ENCODE data around the gene SMC4. TPM values are rescaled to one million over a fixed set of nuclear protein-coding genes. Genes with fewer than 3 reads are reported as not detected.
"Not testable (repeated sequence)": the region's sequence is repeated elsewhere in the genome, so short reads cannot be mapped to it uniquely, and the experiment has no call there.

SMC4 gene
- total and polyA plus RNA-seq, 5 donors = 10.8 to 23.1 (median 13.4) TPM

GRCh38 chr3:160447544-160447943 is 48.1 kb downstream of the SMC4 start:
- intact Hi-C loops (cut with DNase I) = no loop called here
- no peaks in the 10 kb centered on the region for H3K9me3 ChIP-seq (ENCODE audit: control insufficient read depth, low read length)
- no peak overlapping the region for H3K4me3 ChIP-seq (ENCODE audit: low read length)
- WGBS = 74% methylated on average over 3 of the region's 3 CpGs
- no peaks in the 10 kb centered on the region for H3K27me3 ChIP-seq (ENCODE audit: control insufficient read depth, insufficient read depth)
- ATAC-seq (no peak), DNase-seq (no peak)
- peaks cover 6% of the 10 kb centered on the region for H3K4me1 ChIP-seq (ENCODE audit: control insufficient read depth, insufficient read depth, low read length)
- no peak overlapping the region for H3K27ac ChIP-seq (ENCODE audit: low read length)

GRCh38 chr3:160448845-160449635 is 49.6 kb downstream of the SMC4 start:
- no peak overlapping the region for H3K27ac ChIP-seq (ENCODE audit: low read length)
- intact Hi-C loops (cut with DNase I) = no loop called here
- H3K4me1 ChIP-seq (ENCODE audit: control insufficient read depth, insufficient read depth, low read length) = peaks cover 6% of the 10 kb centered on the region
- no peaks in the 10 kb centered on the region for H3K9me3 ChIP-seq (ENCODE audit: control insufficient read depth, low read length)
- DNase-seq = peak in 2 of 3 donors; percentile 49 to 57
- peak; percentile 53 to 66 for ATAC-seq
- peak overlapping the region; percentile 29 for H3K4me3 ChIP-seq (ENCODE audit: low read length)
- H3K27me3 ChIP-seq (ENCODE audit: control insufficient read depth, insufficient read depth) = no peaks in the 10 kb centered on the region
- 4% methylated on average over 26 of the region's 26 CpGs for WGBS

GRCh38 chr3:160449636-160450598 is 50.5 kb downstream of the SMC4 start, which contains the start of gene TRIM59:
TSS of gene TRIM59 (minus strand) at chr3:160449786. CDS start at chr3:160439183, 10,603 bp downstream.
- Histone ChIP-seq H3K27ac (ENCODE audit: low read length) (no peak within 1 kb of the TSS), H3K27me3 (ENCODE audit: control insufficient read depth, insufficient read depth) (no peaks in the 10 kb centered on the region), H3K4me3 (ENCODE audit: low read length) (peak within 1 kb of the TSS; percentile 29), H3K4me1 (ENCODE audit: control insufficient read depth, insufficient read depth, low read length) (peaks cover 6% of the 10 kb centered on the region), H3K9me3 (ENCODE audit: control insufficient read depth, low read length) (no peaks in the 10 kb centered on the region)
- intact Hi-C loops (cut with DNase I) = no loop called here
- DNase-seq (peak; percentile 74 to 93 (median 90)), ATAC-seq (peak; percentile 92 to 93)
- 8% methylated on average over 71 of the region's 71 CpGs for WGBS

GRCh38 chr3:160450846-160451245 is 51.4 kb downstream of the SMC4 start:
- H3K9me3 ChIP-seq (ENCODE audit: control insufficient read depth, low read length) = no peaks in the 10 kb centered on the region
- ATAC-seq (no peak), DNase-seq (no peak)
- no peak overlapping the region for H3K27ac ChIP-seq (ENCODE audit: low read length)
- intact Hi-C loops (cut with DNase I) = no loop called here
- H3K4me3 ChIP-seq (ENCODE audit: low read length) = no peak overlapping the region
- no peaks in the 10 kb centered on the region for H3K27me3 ChIP-seq (ENCODE audit: control insufficient read depth, insufficient read depth)
- H3K4me1 ChIP-seq (ENCODE audit: control insufficient read depth, insufficient read depth, low read length) = peaks cover 6% of the 10 kb centered on the region
- WGBS = 67% methylated on average over 3 of the region's 3 CpGs

GRCh38 chr3:160451602-160452001 is 52.2 kb downstream of the SMC4 start:
- intact Hi-C loops (cut with DNase I) = no loop called here
- H3K27me3 ChIP-seq (ENCODE audit: control insufficient read depth, insufficient read depth) = no peaks in the 10 kb centered on the region
- 86% methylated on average over 4 of the region's 4 CpGs for WGBS
- no peak overlapping the region for H3K27ac ChIP-seq (ENCODE audit: low read length)
- no peaks in the 10 kb centered on the region for H3K9me3 ChIP-seq (ENCODE audit: control insufficient read depth, low read length)
- H3K4me3 ChIP-seq (ENCODE audit: low read length) = no peak overlapping the region
- DNase-seq (no peak), ATAC-seq (no peak)
- H3K4me1 ChIP-seq (ENCODE audit: control insufficient read depth, insufficient read depth, low read length) = peaks cover 6% of the 10 kb centered on the region

- intact Hi-C loops (cut with DNase I); H3K4me3 ChIP-seq (ENCODE audit: low read length); H3K27me3 ChIP-seq (ENCODE audit: control insufficient read depth, insufficient read depth); H3K4me1 ChIP-seq (ENCODE audit: control insufficient read depth, insufficient read depth, low read length); DNase-seq; H3K27ac ChIP-seq (ENCODE audit: low read length); ATAC-seq; H3K9me3 ChIP-seq (ENCODE audit: control insufficient read depth, low read length): not testable (repeated sequence)
- 98% methylated on average over 19 of the region's 19 CpGs for WGBS
These were observed 52.8 kb downstream of the SMC4 start for GRCh38 chr3:160452251-160452650.

GRCh38 chr3:160454995-160455394 is 55.5 kb downstream of the SMC4 start:
- no peak overlapping the region for H3K27ac ChIP-seq (ENCODE audit: low read length)
- H3K4me3 ChIP-seq (ENCODE audit: low read length) = no peak overlapping the region
- 58% methylated on average over 1 of the region's 1 CpG for WGBS
- no peaks in the 10 kb centered on the region for H3K4me1 ChIP-seq (ENCODE audit: control insufficient read depth, insufficient read depth, low read length)
- intact Hi-C loops (cut with DNase I) = no loop called here
- ATAC-seq (no peak), DNase-seq (no peak)
- H3K27me3 ChIP-seq (ENCODE audit: control insufficient read depth, insufficient read depth) = no peaks in the 10 kb centered on the region
- no peaks in the 10 kb centered on the region for H3K9me3 ChIP-seq (ENCODE audit: control insufficient read depth, low read length)

GRCh38 chr3:160455846-160456245 is 56.4 kb downstream of the SMC4 start:
- Histone ChIP-seq H3K4me1 (ENCODE audit: control insufficient read depth, insufficient read depth, low read length) (no peaks in the 10 kb centered on the region), H3K4me3 (ENCODE audit: low read length) (no peak overlapping the region), H3K9me3 (ENCODE audit: control insufficient read depth, low read length) (no peaks in the 10 kb centered on the region), H3K27me3 (ENCODE audit: control insufficient read depth, insufficient read depth) (no peaks in the 10 kb centered on the region), H3K27ac (ENCODE audit: low read length) (no peak overlapping the region)
- intact Hi-C loops (cut with DNase I) = no loop called here
- no peak for ATAC-seq
- DNase-seq = no peak
- WGBS = 88% methylated on average over 3 of the region's 3 CpGs

- intact Hi-C loops (cut with DNase I) = no loop called here
- Histone ChIP-seq H3K9me3 (ENCODE audit: control insufficient read depth, low read length) (no peaks in the 10 kb centered on the region), H3K4me1 (ENCODE audit: control insufficient read depth, insufficient read depth, low read length) (no peaks in the 10 kb centered on the region), H3K27ac (ENCODE audit: low read length) (no peak overlapping the region), H3K27me3 (ENCODE audit: control insufficient read depth, insufficient read depth) (no peaks in the 10 kb centered on the region), H3K4me3 (ENCODE audit: low read length) (no peak overlapping the region)
- ATAC-seq (no peak), DNase-seq (no peak)
- 64% methylated on average over 4 of the region's 4 CpGs for WGBS
These were observed 58.7 kb downstream of the SMC4 start for GRCh38 chr3:160458151-160458550.

GRCh38 chr3:160459450-160459970 is 60.1 kb downstream of the SMC4 start:
- DNase-seq (no peak), ATAC-seq (no peak)
- intact Hi-C loops (cut with DNase I) = no loop called here
- no peak overlapping the region for H3K27ac ChIP-seq (ENCODE audit: low read length)
- H3K4me3 ChIP-seq (ENCODE audit: low read length) = no peak overlapping the region
- no peaks in the 10 kb centered on the region for H3K4me1 ChIP-seq (ENCODE audit: control insufficient read depth, insufficient read depth, low read length)
- 93% methylated on average over 9 of the region's 9 CpGs for WGBS
- H3K27me3 ChIP-seq (ENCODE audit: control insufficient read depth, insufficient read depth) = no peaks in the 10 kb centered on the region
- no peaks in the 10 kb centered on the region for H3K9me3 ChIP-seq (ENCODE audit: control insufficient read depth, low read length)

- WGBS = 80% methylated on average over 3 of the region's 3 CpGs
- Histone ChIP-seq H3K27ac (ENCODE audit: low read length) (no peak overlapping the region), H3K27me3 (ENCODE audit: control insufficient read depth, insufficient read depth) (no peaks in the 10 kb centered on the region), H3K4me1 (ENCODE audit: control insufficient read depth, insufficient read depth, low read length) (no peaks in the 10 kb centered on the region), H3K9me3 (ENCODE audit: control insufficient read depth, low read length) (no peaks in the 10 kb centered on the region), H3K4me3 (ENCODE audit: low read length) (no peak overlapping the region)
- DNase-seq (no peak), ATAC-seq (peak in 1 of 2 donors; percentile 26)
- intact Hi-C loops (cut with DNase I) = no loop called here
These were observed 60.6 kb downstream of the SMC4 start for GRCh38 chr3:160460033-160460432.
